CD14-positive monocyte (primary cell): ENCODE data around the gene OR8G1. TPM values are rescaled to one million over a fixed set of nuclear protein-coding genes. Genes with fewer than 3 reads are reported as not detected.

Experiments used
- DNase-seq, 3 donors: peaks; one replicate each; pipeline ENCODE4 v3.0.0-alpha.2; 2011 to 2022
- H2AFZ ChIP-seq: 2 replicates; pipeline ENCODE4 v1.6.0; 2012; ENCODE audit warnings: mild to moderate bottlenecking, low read depth, low read length, inconsistent platforms; ENCODE audit not compliant: insufficient read depth, poor library complexity, severe bottlenecking
- H3K27ac ChIP-seq, 2 donors: 1 replicate in 1 of 2; 2 replicates in 1 of 2; pipeline ENCODE4 v1.5.1; 2012 to 2013; ENCODE audit warnings: low read length in 2 of 2, control low read depth in 1 of 2, inconsistent platforms in 1 of 2, low read depth in 1 of 2, mild to moderate bottlenecking in 1 of 2
- H3K27me3 ChIP-seq, 2 donors: one replicate each; pipeline versions ENCODE4 v1.6.0 to v1.6.1; 2011 to 2013; ENCODE audit warnings: low read length in 2 of 2; ENCODE audit not compliant: control insufficient read depth in 2 of 2, insufficient read depth in 2 of 2
- H3K36me3 ChIP-seq, 2 donors: replicated peaks in 1 of 2; 1 replicate in 1 of 2; 2 replicates in 1 of 2; pipeline versions ENCODE4 v1.5.1 to v1.6.1; 2012 to 2013; ENCODE audit warnings: low read length in 2 of 2, control low read depth in 1 of 2, inconsistent platforms in 1 of 2, mild to moderate bottlenecking in 1 of 2; ENCODE audit not compliant: insufficient read depth in 2 of 2, control insufficient read depth in 1 of 2
- H3K4me1 ChIP-seq, 2 donors: 1 replicate in 1 of 2; 2 replicates in 1 of 2; pipeline versions ENCODE4 v1.5.1 to v1.6.1; 2012 to 2013; ENCODE audit warnings: low read length in 2 of 2, control low read depth in 1 of 2, inconsistent platforms in 1 of 2, mild to moderate bottlenecking in 1 of 2, moderate library complexity in 1 of 2; ENCODE audit not compliant: insufficient read depth in 2 of 2, control insufficient read depth in 1 of 2
- H3K4me2 ChIP-seq: replicated peaks from 2 replicates; pipeline ENCODE3; 2012; ENCODE audit warnings: low read length, moderate library complexity, mild to moderate bottlenecking; ENCODE audit not compliant: poor library complexity, severe bottlenecking; ENCODE audit errors: extremely low read depth
- H3K4me3 ChIP-seq, 3 experiments: fragments of 200-600 bp in 1 of 3; sonication (generic) in 1 of 3; replicated peaks in 1 of 3; 1 replicate in 2 of 3; 2 replicates in 1 of 3; pipeline ENCODE4 v1.5.1; 2011 to 2013; ENCODE audit warnings: low read length in 3 of 3, mild to moderate bottlenecking in 3 of 3, control low read depth in 2 of 3, low read depth in 2 of 3, inconsistent platforms in 1 of 3, moderate library complexity in 1 of 3
- H3K79me2 ChIP-seq: 2 replicates; pipeline ENCODE4 v1.6.0; 2012; ENCODE audit warnings: mild to moderate bottlenecking, control low read depth, inconsistent platforms, low read length, moderate library complexity; ENCODE audit not compliant: insufficient read depth
- H3K9ac ChIP-seq: 2 replicates; pipeline ENCODE4 v1.6.0; 2017; ENCODE audit warnings: low read length, mild to moderate bottlenecking; ENCODE audit not compliant: insufficient read depth, poor library complexity, severe bottlenecking
- H3K9me3 ChIP-seq, 2 donors: replicated peaks in 1 of 2; 1 replicate in 1 of 2; 2 replicates in 1 of 2; pipeline versions ENCODE4 v1.5.1 to v1.6.1; 2012 to 2013; ENCODE audit warnings: low read length in 2 of 2, control low read depth in 1 of 2; ENCODE audit not compliant: control insufficient read depth in 1 of 2, insufficient read depth in 1 of 2
- H4K20me1 ChIP-seq: 2 replicates; pipeline ENCODE4 v1.6.0; 2012; ENCODE audit warnings: mild to moderate bottlenecking, low read length, control low read depth, moderate library complexity; ENCODE audit not compliant: insufficient read depth
- H3K27ac Mint-ChIP-seq, 7 donors: one replicate each; pipeline ENCODE4 v1.8.0; 2020; ENCODE audit warnings: mild to moderate bottlenecking in 7 of 7, mixed read lengths in 7 of 7, moderate library complexity in 6 of 7, inconsistent platforms in 2 of 7
- H3K27me3 Mint-ChIP-seq, 3 donors: one replicate each; pipeline ENCODE4 v1.8.0; 2021 to 2022; ENCODE audit warnings: low read depth in 3 of 3, mild to moderate bottlenecking in 3 of 3, mixed read lengths in 3 of 3, moderate library complexity in 3 of 3, inconsistent platforms in 1 of 3
- H3K36me3 Mint-ChIP-seq, 2 donors: one replicate each; pipeline ENCODE4 v1.8.0; 2020; ENCODE audit warnings: mixed read lengths in 2 of 2, inconsistent platforms in 1 of 2, mild to moderate bottlenecking in 1 of 2
- H3K4me1 Mint-ChIP-seq: one replicate; pipeline ENCODE4 v1.8.0; 2020; ENCODE audit warnings: mild to moderate bottlenecking, mixed read lengths
- H3K4me3 Mint-ChIP-seq, 2 donors: one replicate each; pipeline ENCODE4 v1.8.0; 2020; ENCODE audit warnings: mild to moderate bottlenecking in 2 of 2, mixed read lengths in 2 of 2, moderate library complexity in 1 of 2
- H3K9me3 Mint-ChIP-seq, 7 donors: one replicate each; pipeline ENCODE4 v1.8.0; 2020 to 2022; ENCODE audit warnings: mixed read lengths in 7 of 7, mild to moderate bottlenecking in 6 of 7, moderate library complexity in 6 of 7, inconsistent platforms in 2 of 7
- WGBS: methylation state at CpG from one replicate; pipeline ENCODE4 v1.1.5; 2013; ENCODE audit warnings: missing lambda C conversion rate; ENCODE audit not compliant: insufficient coverage; 5-methylcytosine and 5-hydroxymethylcytosine counted together
- intact Hi-C, 2 donors: fragments of 100-400 bp; cut with micrococcal nuclease; formaldehyde crosslinking; loops; one replicate each; pipeline versions ENCODE4 v1.15.0 to v1.15.1; 2023
- polyA plus RNA-seq, 3 donors: library from polyadenylated mRNA; depleted of rRNA in 1 of 3; unstranded in 2 of 3; stranded (reverse) in 1 of 3; fragments of 300-500 nt in 2 of 3; fragments of >200 nt in 1 of 3; fragmentation: Illumina TruSeq in 2 of 3; gene quantifications; 1 replicate in 2 of 3; 2 replicates in 1 of 3; pipeline ENCODE4 v1.2.3, GENCODE V29; 2012 to 2021
- TF ChIP-seq, protein P1 (sequence below): fragments of 200-600 bp; IDR thresholded peaks from one replicate; pipeline ENCODE4 v1.8.0; 2022; ENCODE audit warnings: antibody characterized with exemption, mild to moderate bottlenecking

OR8G1 gene
- polyA plus RNA-seq, 3 donors, result not detected

DNA sequence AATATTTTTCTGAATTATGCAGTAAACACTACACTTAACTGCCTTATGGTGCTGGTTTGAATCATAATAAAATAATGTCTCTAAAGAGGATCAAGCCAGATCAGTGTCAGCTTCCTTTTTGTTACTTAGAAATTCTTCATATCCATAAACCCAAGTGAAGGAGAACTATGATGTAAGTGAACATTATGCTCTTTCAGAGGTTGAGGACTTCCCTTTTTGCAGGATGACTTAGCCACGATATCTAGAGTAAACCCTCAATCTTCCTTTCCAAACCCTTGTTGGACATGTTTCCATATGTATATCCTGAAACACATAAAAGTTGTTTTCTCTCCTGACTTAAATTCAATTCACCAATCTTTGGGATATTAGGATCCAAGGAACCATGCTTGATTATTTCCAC is 53.8 kb downstream of the OR8G1 start:
- Mint-ChIP-seq H3K4me1 (no peaks in the 10 kb centered on the region), H3K4me3 (no peak overlapping the region), H3K9me3 (peaks cover 0 to 5% (median 0%) of the 10 kb centered on the region in 7 donors), H3K27ac (no peak overlapping the region), H3K27me3 (no peaks in the 10 kb centered on the region), H3K36me3 (no peaks in the 10 kb centered on the region)
- no peaks in the 10 kb centered on the region for H3K27me3 ChIP-seq
- no peaks in the 10 kb centered on the region for H4K20me1 ChIP-seq
- DNase-seq, result peak; percentile 2 to 15 (median 3)
- H3K9me3 ChIP-seq, result no peaks in the 10 kb centered on the region
- no peaks in the 10 kb centered on the region for H3K79me2 ChIP-seq
- TF ChIP-seq, protein P1, sequence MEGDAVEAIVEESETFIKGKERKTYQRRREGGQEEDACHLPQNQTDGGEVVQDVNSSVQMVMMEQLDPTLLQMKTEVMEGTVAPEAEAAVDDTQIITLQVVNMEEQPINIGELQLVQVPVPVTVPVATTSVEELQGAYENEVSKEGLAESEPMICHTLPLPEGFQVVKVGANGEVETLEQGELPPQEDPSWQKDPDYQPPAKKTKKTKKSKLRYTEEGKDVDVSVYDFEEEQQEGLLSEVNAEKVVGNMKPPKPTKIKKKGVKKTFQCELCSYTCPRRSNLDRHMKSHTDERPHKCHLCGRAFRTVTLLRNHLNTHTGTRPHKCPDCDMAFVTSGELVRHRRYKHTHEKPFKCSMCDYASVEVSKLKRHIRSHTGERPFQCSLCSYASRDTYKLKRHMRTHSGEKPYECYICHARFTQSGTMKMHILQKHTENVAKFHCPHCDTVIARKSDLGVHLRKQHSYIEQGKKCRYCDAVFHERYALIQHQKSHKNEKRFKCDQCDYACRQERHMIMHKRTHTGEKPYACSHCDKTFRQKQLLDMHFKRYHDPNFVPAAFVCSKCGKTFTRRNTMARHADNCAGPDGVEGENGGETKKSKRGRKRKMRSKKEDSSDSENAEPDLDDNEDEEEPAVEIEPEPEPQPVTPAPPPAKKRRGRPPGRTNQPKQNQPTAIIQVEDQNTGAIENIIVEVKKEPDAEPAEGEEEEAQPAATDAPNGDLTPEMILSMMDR, result no peak
- intact Hi-C loops, result no loop called here
- no peak overlapping the region for H3K27ac ChIP-seq
- no peak overlapping the region for H3K9ac ChIP-seq
- H3K4me2 ChIP-seq, result no peak overlapping the region
- no CpG with 5 or more reads among the region's 1 CpG for WGBS
- no peak overlapping the region for H2AFZ ChIP-seq
- H3K4me1 ChIP-seq, result no peaks in the 10 kb centered on the region
- no peak overlapping the region for H3K4me3 ChIP-seq
- no peaks in the 10 kb centered on the region for H3K36me3 ChIP-seq

DNA sequence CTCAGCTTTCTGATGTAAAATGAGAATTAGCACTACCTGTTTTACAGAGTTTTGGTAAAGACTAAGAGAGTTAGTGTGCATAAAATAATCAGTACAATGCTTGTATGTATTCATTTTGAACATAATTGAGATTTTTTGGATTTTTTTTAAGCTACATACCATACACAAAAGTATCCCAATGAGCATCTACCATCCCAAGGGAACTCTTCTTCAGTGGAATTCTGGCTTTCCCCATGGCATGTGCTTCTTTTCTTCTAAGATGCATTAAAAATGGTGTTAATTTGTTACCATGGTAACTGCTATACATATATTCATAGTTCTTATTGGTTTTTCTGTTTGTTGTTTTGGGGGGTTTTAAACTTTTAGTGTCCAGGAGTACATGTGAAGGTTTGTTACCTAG is 55.1 kb downstream of the OR8G1 start:
- no peaks in the 10 kb centered on the region for H3K79me2 ChIP-seq
- no peak overlapping the region for H3K27ac ChIP-seq
- no peak overlapping the region for H3K4me3 ChIP-seq
- H2AFZ ChIP-seq, result no peak overlapping the region
- Mint-ChIP-seq H3K27me3 (peaks cover 0 to 2% (median 0%) of the 10 kb centered on the region in 3 donors), H3K27ac (no peak overlapping the region), H3K4me1 (no peaks in the 10 kb centered on the region), H3K9me3 (peaks cover 0 to 3% (median 0%) of the 10 kb centered on the region in 7 donors), H3K36me3 (no peaks in the 10 kb centered on the region), H3K4me3 (no peak overlapping the region)
- H3K9ac ChIP-seq, result no peak overlapping the region
- H3K27me3 ChIP-seq, result no peaks in the 10 kb centered on the region
- DNase-seq, result no peak
- H3K4me2 ChIP-seq, result no peak overlapping the region
- no peaks in the 10 kb centered on the region for H3K36me3 ChIP-seq
- TF ChIP-seq, protein P1, result no peak
- no peaks in the 10 kb centered on the region for H3K9me3 ChIP-seq
- intact Hi-C loops, result no loop called here
- H4K20me1 ChIP-seq, result no peaks in the 10 kb centered on the region
- no peaks in the 10 kb centered on the region for H3K4me1 ChIP-seq
